Measurements from ENCODE around the gene INVS.

DNA sequence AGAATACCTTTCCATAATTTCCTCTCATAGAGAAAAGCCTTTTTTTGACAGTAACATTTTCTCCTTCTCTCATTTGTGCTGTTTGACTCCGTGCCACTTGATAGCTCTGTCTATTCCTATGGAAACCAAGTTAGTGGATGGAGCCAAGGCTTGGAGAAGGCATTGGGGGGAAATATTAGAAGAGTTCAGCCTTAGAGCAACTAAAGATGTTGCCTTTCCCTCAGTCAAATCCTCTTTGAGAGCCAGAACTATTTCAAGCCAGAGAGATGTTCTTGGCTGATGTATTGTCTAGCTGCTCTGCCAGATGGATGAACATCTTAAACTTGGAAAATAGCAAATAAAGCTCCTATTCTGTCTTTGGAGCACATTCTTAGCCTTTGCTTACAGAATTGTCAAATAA is 112.4 kb downstream of the INVS start:
- TF ChIP-seq, protein P1, sequence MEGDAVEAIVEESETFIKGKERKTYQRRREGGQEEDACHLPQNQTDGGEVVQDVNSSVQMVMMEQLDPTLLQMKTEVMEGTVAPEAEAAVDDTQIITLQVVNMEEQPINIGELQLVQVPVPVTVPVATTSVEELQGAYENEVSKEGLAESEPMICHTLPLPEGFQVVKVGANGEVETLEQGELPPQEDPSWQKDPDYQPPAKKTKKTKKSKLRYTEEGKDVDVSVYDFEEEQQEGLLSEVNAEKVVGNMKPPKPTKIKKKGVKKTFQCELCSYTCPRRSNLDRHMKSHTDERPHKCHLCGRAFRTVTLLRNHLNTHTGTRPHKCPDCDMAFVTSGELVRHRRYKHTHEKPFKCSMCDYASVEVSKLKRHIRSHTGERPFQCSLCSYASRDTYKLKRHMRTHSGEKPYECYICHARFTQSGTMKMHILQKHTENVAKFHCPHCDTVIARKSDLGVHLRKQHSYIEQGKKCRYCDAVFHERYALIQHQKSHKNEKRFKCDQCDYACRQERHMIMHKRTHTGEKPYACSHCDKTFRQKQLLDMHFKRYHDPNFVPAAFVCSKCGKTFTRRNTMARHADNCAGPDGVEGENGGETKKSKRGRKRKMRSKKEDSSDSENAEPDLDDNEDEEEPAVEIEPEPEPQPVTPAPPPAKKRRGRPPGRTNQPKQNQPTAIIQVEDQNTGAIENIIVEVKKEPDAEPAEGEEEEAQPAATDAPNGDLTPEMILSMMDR (IDR thresholded peaks at IDR 0.05; ENCODE audit: low read length) = no peak
- TF ChIP-seq EZH2 (optimal IDR thresholded peaks at IDR 0.05; ENCODE audit: low read depth, low read length) = no peak
- TF ChIP-seq EZH2phosphoT487 (IDR thresholded peaks at IDR 0.05; ENCODE audit: low read length) = no peak
